Skeletal muscle satellite cell (primary cell): Measurements from ENCODE around the gene LYL1.
A peak's percentile ranks its signal among the peaks of the same experiment; 100 is the strongest.

Experiments
- H3K27me3 ChIP-seq: 2 replicates; pipeline ENCODE4 v1.7.0; 2013; ENCODE audit warnings: low read length; ENCODE audit not compliant: control insufficient read depth, insufficient read depth
- H3K36me3 ChIP-seq: 2 replicates; pipeline ENCODE4 v1.7.0; 2013; ENCODE audit warnings: mild to moderate bottlenecking, control low read depth, low read length; ENCODE audit not compliant: insufficient read depth
- H3K4me1 ChIP-seq: 2 replicates; pipeline ENCODE4 v1.7.0; 2013; ENCODE audit warnings: low read length; ENCODE audit not compliant: control insufficient read depth, insufficient read depth
- H3K4me2 ChIP-seq: 2 replicates; pipeline ENCODE4 v1.7.0; 2013; ENCODE audit warnings: mild to moderate bottlenecking, low read length
- H3K4me3 ChIP-seq: 2 replicates; pipeline ENCODE4 v1.7.0; 2013; ENCODE audit warnings: low read length
- H3K9ac ChIP-seq: 2 replicates; pipeline ENCODE4 v1.7.0; 2013; ENCODE audit warnings: mild to moderate bottlenecking, low read depth, low read length, moderate library complexity
- H3K9me3 ChIP-seq: replicated peaks from 2 replicates; pipeline ENCODE4 v1.7.0; 2013; ENCODE audit warnings: mild to moderate bottlenecking, control low read depth, low read length

The LYL1 gene

DNA sequence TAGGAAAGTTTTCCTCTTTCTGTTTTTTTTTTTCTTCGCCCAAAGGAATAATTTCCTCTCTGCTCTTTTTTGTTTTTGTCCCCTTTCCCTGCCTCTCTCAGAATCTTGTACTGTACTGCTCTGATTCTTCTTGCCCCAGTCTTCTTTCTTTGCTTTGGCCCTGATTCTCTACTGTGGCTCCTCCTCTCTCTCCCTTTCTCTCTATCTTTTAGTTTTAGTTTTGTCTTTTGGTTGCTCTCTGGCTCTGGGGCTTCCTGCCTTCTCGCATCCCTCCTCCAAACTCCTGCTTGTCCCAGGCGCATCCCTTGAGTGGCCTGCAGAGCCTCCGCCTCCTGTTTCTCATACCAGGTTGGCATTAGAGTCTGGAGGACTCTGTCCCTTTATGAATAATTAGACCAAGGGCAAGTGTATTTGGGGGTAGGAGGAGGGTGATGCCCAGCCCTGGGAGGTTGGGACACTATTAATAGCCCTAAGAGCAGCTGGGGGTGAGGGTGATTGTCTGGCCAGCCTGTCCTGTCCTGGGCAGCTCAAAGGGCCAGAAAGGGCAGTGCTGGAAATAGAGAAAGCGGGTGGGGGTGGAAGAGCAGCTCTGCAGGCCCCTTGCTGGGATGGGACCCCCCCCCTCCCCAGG, 39.1 kb downstream of the LYL1 start:
- Histone ChIP-seq H3K36me3 (no peaks in the 10 kb centered on the region), H3K4me3 (no peak overlapping the region), H3K4me2 (no peak overlapping the region), H3K4me1 (peaks cover 49% of the 10 kb centered on the region), H3K9me3 (no peaks in the 10 kb centered on the region), H3K9ac (no peak overlapping the region), H3K27me3 (no peaks in the 10 kb centered on the region)

DNA sequence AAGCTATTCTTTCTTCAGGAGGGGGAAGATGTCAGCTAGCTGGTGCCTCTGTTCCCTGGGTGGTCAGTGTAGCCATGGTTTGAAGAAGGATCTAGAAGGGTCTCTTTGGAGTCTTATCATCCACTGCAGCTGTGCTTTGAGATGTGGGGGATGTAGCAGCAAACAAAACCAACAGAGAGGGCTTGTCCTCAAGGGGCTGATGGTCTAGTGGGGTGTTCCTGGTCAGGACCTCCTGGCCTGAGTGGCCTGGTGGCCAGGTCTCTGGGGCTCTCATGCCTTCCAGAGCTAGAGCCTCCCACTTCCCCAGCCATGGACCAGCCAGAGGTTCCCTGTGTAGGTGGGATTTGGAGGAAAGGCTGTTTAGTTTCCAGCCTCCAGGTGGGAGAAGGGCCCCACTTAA, 40.3 kb downstream of the LYL1 start:
- Histone ChIP-seq H3K36me3 (no peaks in the 10 kb centered on the region), H3K9ac (no peak overlapping the region), H3K9me3 (no peaks in the 10 kb centered on the region), H3K4me3 (no peak overlapping the region), H3K27me3 (no peaks in the 10 kb centered on the region), H3K4me1 (peaks cover 50% of the 10 kb centered on the region), H3K4me2 (no peak overlapping the region)

DNA sequence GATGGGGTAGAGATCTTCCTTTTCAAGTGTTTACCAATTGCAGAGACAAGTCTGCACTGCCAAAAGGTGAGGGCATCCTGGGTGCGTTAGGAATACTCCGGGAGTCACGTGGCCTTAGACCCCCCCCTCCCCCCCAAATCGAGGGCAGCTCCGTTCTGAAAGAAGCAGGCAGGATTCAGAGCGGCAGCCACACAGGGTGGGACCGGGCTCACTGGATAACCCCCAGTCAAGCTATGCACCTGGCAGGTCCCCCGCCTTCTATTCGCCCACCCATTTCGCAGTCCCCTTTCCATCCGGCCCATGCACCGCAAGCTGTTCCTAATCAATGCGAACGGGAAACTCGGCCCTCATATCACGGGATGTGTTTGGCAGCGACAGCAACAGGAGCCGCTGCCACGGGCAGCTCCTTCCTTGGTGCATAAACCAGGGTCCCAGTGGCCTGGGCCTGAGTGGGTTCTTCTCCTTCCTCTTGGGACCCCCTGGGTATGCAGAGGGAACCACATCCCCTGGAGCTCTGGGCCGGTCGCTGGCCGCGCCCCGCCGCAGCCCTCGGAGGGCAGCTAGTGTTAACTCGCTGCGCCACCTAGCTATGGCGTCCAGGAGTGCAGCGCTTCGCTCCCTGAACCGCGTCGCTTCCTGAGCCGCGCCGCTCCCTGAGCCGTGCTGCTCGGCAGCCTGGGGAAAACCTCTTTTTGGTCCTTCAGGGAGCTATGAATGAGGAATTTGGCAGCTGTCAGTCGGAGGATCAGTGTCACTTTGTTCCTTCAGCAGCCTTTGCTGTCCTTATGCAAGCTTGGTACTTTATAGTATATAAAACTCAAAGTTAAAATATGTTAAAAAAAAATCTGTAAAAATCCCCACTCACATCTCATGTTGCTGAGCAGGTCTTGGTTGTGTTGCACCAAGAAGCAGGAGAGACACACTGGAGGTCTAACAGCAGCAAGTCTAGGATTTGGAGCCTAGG, 41.4 kb downstream of the LYL1 start:
- no peaks in the 10 kb centered on the region for H3K36me3 ChIP-seq
- peak overlapping the region; percentile 67 for H3K4me3 ChIP-seq
- peak overlapping the region; percentile 58 for H3K9ac ChIP-seq
- peak overlapping the region; percentile 95 for H3K4me2 ChIP-seq
- no peaks in the 10 kb centered on the region for H3K27me3 ChIP-seq
- no peaks in the 10 kb centered on the region for H3K9me3 ChIP-seq
- peaks cover 51% of the 10 kb centered on the region for H3K4me1 ChIP-seq

DNA sequence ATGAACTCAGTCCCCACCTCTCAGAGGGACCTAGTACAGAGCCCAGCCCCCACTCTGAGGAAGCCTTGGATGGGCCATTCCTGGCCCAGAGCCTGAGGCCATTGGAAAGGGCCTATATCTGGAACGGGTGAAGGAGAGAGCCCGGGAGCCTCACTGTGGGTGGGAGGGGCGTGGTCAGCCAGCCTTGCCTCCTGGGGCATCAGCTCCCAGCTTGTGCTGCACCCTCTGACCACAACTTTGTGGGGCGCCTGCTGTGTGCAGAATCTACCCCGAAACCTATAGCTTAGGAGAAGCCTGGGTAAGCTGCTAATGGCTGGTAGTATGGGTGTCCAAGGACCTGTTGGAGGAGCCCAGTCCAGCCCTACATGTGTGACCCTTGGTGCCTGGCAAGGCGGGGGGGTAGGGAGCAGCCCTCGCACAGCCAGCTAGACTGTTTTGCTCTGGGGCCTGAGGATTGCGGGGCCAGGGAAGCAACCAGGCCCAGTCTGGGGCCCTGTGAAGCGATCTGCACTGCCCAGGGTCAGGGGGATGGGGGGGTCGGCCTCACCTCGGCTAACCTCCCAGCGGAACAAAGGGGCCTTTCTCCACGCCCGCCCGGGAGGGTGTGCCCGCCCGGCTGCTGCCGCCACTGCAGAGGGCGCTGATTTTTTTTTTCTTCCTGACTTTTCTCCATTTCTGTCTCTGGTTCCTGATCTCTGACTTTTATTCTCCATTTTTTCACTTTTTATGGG, 42.3 kb downstream of the LYL1 start:
- Histone ChIP-seq H3K9ac (peak overlapping the region; percentile 58), H3K9me3 (no peaks in the 10 kb centered on the region), H3K27me3 (no peaks in the 10 kb centered on the region), H3K4me2 (peak overlapping the region; percentile 95), H3K4me1 (peaks cover 59% of the 10 kb centered on the region), H3K36me3 (no peaks in the 10 kb centered on the region), H3K4me3 (peak overlapping the region; percentile 67)

DNA sequence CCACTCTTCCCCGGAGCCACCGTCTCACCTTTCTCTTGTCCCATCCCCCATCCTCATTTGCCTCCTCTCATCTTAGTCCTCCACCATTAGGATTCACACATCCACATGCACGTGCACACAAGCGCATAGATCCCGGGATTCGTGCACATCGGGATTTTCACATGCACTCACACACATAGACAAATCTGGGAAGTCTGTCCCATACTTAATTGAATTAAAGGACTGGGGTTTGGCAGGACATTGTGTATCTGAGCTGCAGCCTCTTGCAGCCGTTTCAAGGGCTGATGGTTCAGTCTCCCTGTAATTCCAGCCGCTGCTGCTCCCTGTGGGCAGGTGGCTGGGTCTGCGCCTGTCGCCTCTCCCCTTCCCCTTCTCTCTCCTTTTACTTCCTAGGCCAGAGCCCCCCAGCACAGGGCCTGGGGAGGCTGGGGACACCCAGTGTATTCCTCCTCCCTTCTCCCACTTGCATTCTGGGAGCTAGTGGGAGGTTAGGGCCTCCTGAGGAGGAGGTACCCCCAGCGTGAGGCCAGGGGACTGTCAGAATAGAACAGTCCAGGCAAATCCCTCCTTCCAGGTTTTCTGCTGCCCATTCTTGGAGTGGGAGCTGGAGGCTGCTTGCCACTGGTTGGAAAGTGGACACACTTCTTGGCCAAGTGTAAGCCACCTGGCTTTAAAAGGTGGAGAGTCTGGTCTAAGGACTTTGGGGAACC, 43.6 kb downstream of the LYL1 start:
- peaks cover 69% of the 10 kb centered on the region for H3K4me1 ChIP-seq

DNA sequence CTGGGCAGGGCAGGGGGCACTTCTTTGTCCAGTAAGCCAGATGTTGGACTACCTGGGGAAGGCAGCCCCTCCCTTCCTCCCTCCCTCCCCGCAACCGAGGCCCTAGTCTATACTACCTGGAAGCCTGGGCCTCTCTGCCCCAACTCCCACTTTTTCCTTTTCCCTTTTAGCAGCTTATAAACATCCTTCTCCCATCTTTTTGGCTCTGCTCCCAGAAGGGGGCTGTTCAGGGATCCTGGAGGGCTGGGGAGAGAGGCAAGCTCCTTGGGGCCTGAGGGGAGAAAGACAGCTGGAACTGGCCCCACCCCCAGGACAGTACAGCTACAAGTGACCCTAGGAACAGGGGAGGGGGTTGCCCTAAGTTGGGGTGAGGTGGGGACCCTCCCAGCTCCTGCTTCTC, 44.9 kb downstream of the LYL1 start:
- no peak overlapping the region for H3K9ac ChIP-seq
- H3K4me1 ChIP-seq: peaks cover 72% of the 10 kb centered on the region
- no peaks in the 10 kb centered on the region for H3K27me3 ChIP-seq
- H3K4me2 ChIP-seq: no peak overlapping the region
- H3K4me3 ChIP-seq: no peak overlapping the region
- peaks cover under 1% of the 10 kb centered on the region for H3K36me3 ChIP-seq
- no peaks in the 10 kb centered on the region for H3K9me3 ChIP-seq

More for the DNA sequence above, 43.6 kb downstream of the LYL1 start:
- Histone ChIP-seq H3K36me3 (no peaks in the 10 kb centered on the region), H3K4me2 (no peak overlapping the region), H3K27me3 (no peaks in the 10 kb centered on the region), H3K9me3 (no peaks in the 10 kb centered on the region), H3K9ac (no peak overlapping the region), H3K4me3 (no peak overlapping the region)

DNA sequence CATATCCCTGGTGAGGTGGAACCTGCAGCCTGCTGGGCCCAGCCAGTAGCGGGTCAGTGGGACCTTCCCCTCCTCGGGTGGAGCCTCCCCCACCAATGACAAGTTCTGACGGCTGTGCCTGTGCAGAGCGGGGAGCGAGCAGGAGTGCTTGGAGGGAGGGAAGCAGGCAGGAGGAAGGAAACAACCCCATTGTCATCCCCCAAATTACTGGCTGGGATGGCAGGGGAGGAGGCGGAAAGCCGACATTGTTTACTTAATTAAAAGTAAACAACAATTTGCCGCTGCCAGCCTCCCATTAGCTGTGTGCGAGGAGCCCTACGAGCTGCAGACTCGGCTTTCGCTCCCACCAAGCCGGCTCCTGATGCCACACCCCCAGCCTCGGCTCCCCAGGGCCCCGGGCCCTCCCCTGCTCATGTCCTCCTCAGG, 45.5 kb downstream of the LYL1 start:
- H3K36me3 ChIP-seq: peaks cover 7% of the 10 kb centered on the region
- H3K4me1 ChIP-seq: peaks cover 78% of the 10 kb centered on the region
- no peak overlapping the region for H3K4me3 ChIP-seq
- H3K9me3 ChIP-seq: no peaks in the 10 kb centered on the region
- no peak overlapping the region for H3K4me2 ChIP-seq
- H3K27me3 ChIP-seq: no peaks in the 10 kb centered on the region
- H3K9ac ChIP-seq: no peak overlapping the region

DNA sequence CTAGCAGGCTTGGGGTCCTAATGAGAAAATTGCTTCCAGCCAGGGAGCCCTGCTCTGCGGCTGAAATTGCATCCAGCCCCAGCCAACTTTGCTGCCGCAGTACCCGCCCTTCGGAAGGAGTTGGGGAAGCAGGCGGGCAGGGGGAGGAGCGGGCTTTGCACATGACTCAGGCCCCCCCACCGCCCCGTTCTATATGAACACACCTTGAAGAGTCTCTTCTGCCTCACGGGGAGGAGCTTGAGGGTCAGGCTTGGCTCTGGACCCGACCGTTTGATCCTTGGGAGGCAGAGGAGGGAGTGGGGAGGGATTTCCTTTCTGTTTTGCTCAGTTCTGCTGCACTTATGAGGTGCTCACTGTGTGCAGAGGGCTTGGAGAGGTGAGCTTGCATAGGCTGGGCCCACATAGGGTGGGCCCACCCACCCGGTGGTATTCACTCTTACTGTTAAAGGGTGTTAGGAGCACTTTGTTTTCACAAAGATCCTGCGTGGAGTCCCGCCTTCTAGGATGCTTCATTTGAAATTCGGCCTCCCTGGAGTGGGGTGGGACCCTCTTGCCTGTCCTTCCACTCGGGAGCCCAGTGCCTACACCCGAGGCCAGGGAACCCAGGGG, 46.5 kb downstream of the LYL1 start:
- Histone ChIP-seq H3K9ac (peak overlapping the region; percentile 78), H3K9me3 (no peaks in the 10 kb centered on the region), H3K36me3 (peaks cover 7% of the 10 kb centered on the region), H3K4me2 (peak overlapping the region; percentile 69), H3K4me3 (peak overlapping the region; percentile 51), H3K27me3 (no peaks in the 10 kb centered on the region), H3K4me1 (peaks cover 80% of the 10 kb centered on the region)

DNA sequence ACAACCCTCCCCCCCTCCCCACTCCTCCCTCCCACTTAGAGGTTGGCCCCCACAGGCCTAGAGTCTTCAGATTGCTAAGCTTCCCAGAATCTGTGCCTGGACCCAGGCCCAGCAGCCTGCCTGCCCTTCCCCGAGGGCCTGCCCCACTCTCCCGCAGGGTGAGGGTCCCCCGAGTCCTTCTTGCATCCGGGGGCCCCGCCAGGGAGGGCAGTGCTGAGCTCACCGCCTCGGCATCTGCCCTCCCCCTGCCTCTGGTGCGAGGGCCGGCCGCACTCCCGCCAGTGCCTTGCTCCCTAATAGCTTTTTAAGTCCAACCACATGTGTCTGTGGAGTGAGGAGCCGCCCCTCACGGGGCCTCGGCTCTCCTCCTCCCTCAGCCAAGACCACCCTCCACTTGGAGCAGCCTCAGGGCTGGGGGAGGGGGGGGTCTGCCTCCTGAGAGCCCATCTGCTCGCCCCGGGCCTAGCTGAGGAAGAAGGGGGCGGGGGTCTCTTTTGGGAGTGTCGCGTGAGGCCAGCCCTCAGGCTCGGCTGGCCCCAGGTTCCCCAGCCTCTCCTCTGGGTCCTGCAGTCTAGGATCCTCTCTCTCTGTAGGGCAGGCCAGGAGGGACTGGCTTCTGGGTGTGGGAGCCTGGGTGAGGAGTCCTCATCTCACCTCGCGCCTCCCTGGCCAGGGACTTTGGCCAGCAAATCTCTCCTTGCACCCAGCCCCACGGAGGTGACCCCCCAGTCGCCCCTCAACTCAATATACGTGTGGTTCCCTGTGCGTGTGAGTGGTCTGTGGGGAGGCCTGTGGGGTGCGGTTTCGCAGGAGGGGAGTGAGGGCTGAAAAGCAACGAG, 47.2 kb downstream of the LYL1 start:
- Histone ChIP-seq H3K36me3 (peaks cover 7% of the 10 kb centered on the region), H3K4me3 (peak overlapping the region; percentile 51), H3K9me3 (no peaks in the 10 kb centered on the region), H3K9ac (peak overlapping the region; percentile 78), H3K4me2 (peak overlapping the region; percentile 69), H3K27me3 (no peaks in the 10 kb centered on the region), H3K4me1 (peaks cover 79% of the 10 kb centered on the region)

DNA sequence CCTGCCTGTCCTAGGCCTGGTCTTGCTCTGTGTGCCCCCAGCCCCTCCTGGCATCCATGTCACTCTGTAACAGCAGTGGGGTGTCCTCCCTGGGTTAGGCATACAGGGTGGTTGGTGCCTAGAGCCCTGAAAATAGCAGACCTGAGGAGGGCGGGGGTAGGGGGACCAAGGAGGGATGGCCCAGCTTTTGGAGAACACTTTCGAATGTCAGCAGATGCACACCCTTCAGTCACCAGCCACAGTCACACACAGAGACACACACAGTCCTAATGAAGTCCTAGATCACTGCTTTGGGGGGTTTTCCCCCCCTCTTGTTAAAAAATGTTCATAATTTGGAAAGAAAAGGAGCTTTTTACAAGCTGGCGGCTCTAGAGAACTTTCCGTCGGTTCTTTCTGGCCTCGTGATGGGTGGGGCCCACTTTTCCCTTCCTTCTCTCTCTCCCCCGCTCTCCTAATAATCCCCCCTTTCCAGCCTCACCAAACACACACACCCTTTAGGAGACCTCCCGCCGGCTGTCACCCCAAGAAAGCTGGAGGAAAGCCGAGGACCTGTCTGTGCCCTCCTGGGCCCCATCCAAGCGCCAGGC, 47.9 kb downstream of the LYL1 start:
- Histone ChIP-seq H3K27me3 (no peaks in the 10 kb centered on the region), H3K9me3 (no peaks in the 10 kb centered on the region), H3K4me2 (peak overlapping the region; percentile 69), H3K36me3 (peaks cover 7% of the 10 kb centered on the region), H3K4me3 (peak overlapping the region; percentile 19), H3K4me1 (peaks cover 72% of the 10 kb centered on the region), H3K9ac (peak overlapping the region; percentile 78)
